Thymus (tissue), 2 donors: ENCODE measurements around the gene ENPP5. TPM values are rescaled to one million over a fixed set of nuclear protein-coding genes. Genes with fewer than 3 reads are reported as not detected.

Source experiments
- polyA plus RNA-seq: library from polyadenylated mRNA; stranded (reverse); fragments of 200-250 nt; gene quantifications from one replicate; pipeline ENCODE4 v1.2.3, GENCODE V29; 2013
- total RNA-seq: library from RNA; stranded (reverse); fragments of 120-200 nt; gene quantifications from one replicate; pipeline ENCODE4 v1.2.4, GENCODE V29; 2013
- donor health status: healthy.

ENPP5 gene
- total and polyA plus RNA-seq, 2 donors = 4.9 to 21.2 TPM

Other genes starting within 250 kb of the ENPP5 start
- 0.85 TPM for gene CLIC5, start 155.1 kb downstream of the ENPP5 start, total RNA-seq
- 2.1 TPM for gene CLIC5, start 155.1 kb downstream of the ENPP5 start, polyA plus RNA-seq
- gene ENPP4, start 41.0 kb downstream of the ENPP5 start, total RNA-seq = 13.6 TPM
- 18.1 TPM for gene ENPP4, start 41.0 kb downstream of the ENPP5 start, polyA plus RNA-seq